ENCODE measurements around the gene USH2A. TPM values are rescaled to one million over a fixed set of nuclear protein-coding genes. Genes with fewer than 3 reads are reported as not detected.

USH2A gene
- total RNA-seq, 1 experiment from 2014 or later, result not detected

- Histone ChIP-seq H3K27me3 (replicated peaks; ENCODE audit: insufficient read depth, low read depth, low read length, poor library complexity) (peaks cover 78% of the 10 kb centered on the region), H3K27ac (ENCODE audit: low read depth, low read length, poor library complexity, severe bottlenecking) (no peak overlapping the region), H3K36me3 (ENCODE audit: insufficient read depth, low read length, poor library complexity, severe bottlenecking) (no peaks in the 10 kb centered on the region), H3K4me1 (ENCODE audit: insufficient read depth, low read length, poor library complexity, severe bottlenecking) (no peaks in the 10 kb centered on the region), H3K4me3 (ENCODE audit: low read depth, low read length, poor library complexity, severe bottlenecking) (no peak overlapping the region), H3K9me3 (ENCODE audit: low read depth, low read length, poor library complexity, severe bottlenecking) (no peaks in the 10 kb centered on the region)
- ChIA-PET POLR2A (ENCODE audit: low non-redundant PET) (no interaction called here), CTCF (no interaction called here)
- no TSS peak for BruUV-seq (replicated peaks)
- TF ChIP-seq, protein P1, sequence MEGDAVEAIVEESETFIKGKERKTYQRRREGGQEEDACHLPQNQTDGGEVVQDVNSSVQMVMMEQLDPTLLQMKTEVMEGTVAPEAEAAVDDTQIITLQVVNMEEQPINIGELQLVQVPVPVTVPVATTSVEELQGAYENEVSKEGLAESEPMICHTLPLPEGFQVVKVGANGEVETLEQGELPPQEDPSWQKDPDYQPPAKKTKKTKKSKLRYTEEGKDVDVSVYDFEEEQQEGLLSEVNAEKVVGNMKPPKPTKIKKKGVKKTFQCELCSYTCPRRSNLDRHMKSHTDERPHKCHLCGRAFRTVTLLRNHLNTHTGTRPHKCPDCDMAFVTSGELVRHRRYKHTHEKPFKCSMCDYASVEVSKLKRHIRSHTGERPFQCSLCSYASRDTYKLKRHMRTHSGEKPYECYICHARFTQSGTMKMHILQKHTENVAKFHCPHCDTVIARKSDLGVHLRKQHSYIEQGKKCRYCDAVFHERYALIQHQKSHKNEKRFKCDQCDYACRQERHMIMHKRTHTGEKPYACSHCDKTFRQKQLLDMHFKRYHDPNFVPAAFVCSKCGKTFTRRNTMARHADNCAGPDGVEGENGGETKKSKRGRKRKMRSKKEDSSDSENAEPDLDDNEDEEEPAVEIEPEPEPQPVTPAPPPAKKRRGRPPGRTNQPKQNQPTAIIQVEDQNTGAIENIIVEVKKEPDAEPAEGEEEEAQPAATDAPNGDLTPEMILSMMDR (conservative IDR thresholded peaks at IDR 0.05; ENCODE audit: low read depth, low read length), result no peak
- TF ChIP-seq EZH2 (IDR thresholded peaks at IDR 0.05; ENCODE audit: borderline replicate concordance, low read depth, low read length, poor library complexity, severe bottlenecking), result no peak
- no peak for DNase-seq (ENCODE audit: low spot score)
- intact Hi-C loops (cut with micrococcal nuclease; ENCODE audit: unreplicated experiment), result no loop called here
Observed at GRCh38 chr1:216258386-216258785, 164.9 kb downstream of the USH2A start.

DNA sequence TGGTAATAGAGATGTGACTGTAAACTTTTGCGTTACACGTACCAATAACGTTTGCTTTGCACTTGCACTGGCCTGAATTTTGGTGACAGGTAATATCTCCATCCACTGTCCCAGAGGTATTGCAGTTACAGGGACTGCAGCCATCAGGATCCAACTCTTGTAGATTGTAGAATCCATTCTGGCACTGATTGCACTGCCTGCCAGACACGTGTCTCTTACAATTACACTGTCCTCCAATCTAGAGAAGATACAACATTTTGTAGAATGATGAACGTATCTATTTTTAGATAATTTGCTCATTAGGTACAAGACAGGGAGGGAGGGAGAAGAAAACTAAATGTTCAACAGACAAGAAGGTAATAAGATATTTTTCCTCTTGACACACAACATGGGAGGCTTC is 172.4 kb downstream of the USH2A start:
- TF ChIP-seq, protein P1 (conservative IDR thresholded peaks at IDR 0.05; ENCODE audit: low read depth, low read length), result no peak
- TF ChIP-seq EZH2 (IDR thresholded peaks at IDR 0.05; ENCODE audit: borderline replicate concordance, low read depth, low read length, poor library complexity, severe bottlenecking), result no peak
- no peak overlapping the region for H3K4me3 ChIP-seq (ENCODE audit: low read depth, low read length, poor library complexity, severe bottlenecking)
- no peaks in the 10 kb centered on the region for H3K9me3 ChIP-seq (ENCODE audit: low read depth, low read length, poor library complexity, severe bottlenecking)
- ChIA-PET POLR2A (ENCODE audit: low non-redundant PET) (no interaction called here), CTCF (no interaction called here)
- H3K4me1 ChIP-seq (ENCODE audit: insufficient read depth, low read length, poor library complexity, severe bottlenecking), result no peaks in the 10 kb centered on the region
- DNase-seq (ENCODE audit: low spot score), result no peak
- H3K27ac ChIP-seq (ENCODE audit: low read depth, low read length, poor library complexity, severe bottlenecking), result no peak overlapping the region
- H3K27me3 ChIP-seq (replicated peaks; ENCODE audit: insufficient read depth, low read depth, low read length, poor library complexity), result peaks cover 56% of the 10 kb centered on the region
- H3K36me3 ChIP-seq (ENCODE audit: insufficient read depth, low read length, poor library complexity, severe bottlenecking), result no peaks in the 10 kb centered on the region
- intact Hi-C loops (cut with micrococcal nuclease; ENCODE audit: unreplicated experiment), result no loop called here
- BruUV-seq (replicated peaks), result no TSS peak

GRCh38 chr1:216248628-216249027 is 174.6 kb downstream of the USH2A start:
- Histone ChIP-seq H3K4me3 (ENCODE audit: low read depth, low read length, poor library complexity, severe bottlenecking) (no peak overlapping the region), H3K27ac (ENCODE audit: low read depth, low read length, poor library complexity, severe bottlenecking) (no peak overlapping the region), H3K9me3 (ENCODE audit: low read depth, low read length, poor library complexity, severe bottlenecking) (no peaks in the 10 kb centered on the region), H3K27me3 (replicated peaks; ENCODE audit: insufficient read depth, low read depth, low read length, poor library complexity) (peaks cover 67% of the 10 kb centered on the region), H3K4me1 (ENCODE audit: insufficient read depth, low read length, poor library complexity, severe bottlenecking) (no peaks in the 10 kb centered on the region), H3K36me3 (ENCODE audit: insufficient read depth, low read length, poor library complexity, severe bottlenecking) (no peaks in the 10 kb centered on the region)
- no TSS peak for BruUV-seq (replicated peaks)
- CTCF ChIA-PET, result no interaction called here
- DNase-seq (ENCODE audit: low spot score), result no peak
- POLR2A ChIA-PET (ENCODE audit: low non-redundant PET), result no interaction called here
- intact Hi-C loops (cut with micrococcal nuclease; ENCODE audit: unreplicated experiment), result no loop called here
- TF ChIP-seq EZH2 (IDR thresholded peaks at IDR 0.05; ENCODE audit: borderline replicate concordance, low read depth, low read length, poor library complexity, severe bottlenecking), result no peak
- TF ChIP-seq, protein P1 (conservative IDR thresholded peaks at IDR 0.05; ENCODE audit: low read depth, low read length), result no peak

Data from A673 (cell line).